GM21423 (cell line): ENCODE measurements around the gene CD46.

Experiments used
- ATAC-seq: cut with Tn5 transposase; IDR thresholded peaks from one replicate; pipeline ENCODE4 v1.9.1; 2021; ENCODE audit warnings: mild to moderate bottlenecking, moderate library complexity; ENCODE audit not compliant: unreplicated experiment

CD46 gene

DNA sequence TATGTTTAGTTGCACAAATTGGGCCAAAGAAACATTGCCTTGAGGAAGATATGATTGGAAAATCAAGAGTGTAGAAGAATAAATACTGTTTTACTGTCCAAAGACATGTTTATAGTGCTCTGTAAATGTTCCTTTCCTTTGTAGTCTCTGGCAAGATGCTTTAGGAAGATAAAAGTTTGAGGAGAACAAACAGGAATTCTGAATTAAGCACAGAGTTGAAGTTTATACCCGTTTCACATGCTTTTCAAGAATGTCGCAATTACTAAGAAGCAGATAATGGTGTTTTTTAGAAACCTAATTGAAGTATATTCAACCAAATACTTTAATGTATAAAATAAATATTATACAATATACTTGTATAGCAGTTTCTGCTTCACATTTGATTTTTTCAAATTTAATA lies 43.0 kb downstream of the CD46 start:
- no peak for ATAC-seq

DNA sequence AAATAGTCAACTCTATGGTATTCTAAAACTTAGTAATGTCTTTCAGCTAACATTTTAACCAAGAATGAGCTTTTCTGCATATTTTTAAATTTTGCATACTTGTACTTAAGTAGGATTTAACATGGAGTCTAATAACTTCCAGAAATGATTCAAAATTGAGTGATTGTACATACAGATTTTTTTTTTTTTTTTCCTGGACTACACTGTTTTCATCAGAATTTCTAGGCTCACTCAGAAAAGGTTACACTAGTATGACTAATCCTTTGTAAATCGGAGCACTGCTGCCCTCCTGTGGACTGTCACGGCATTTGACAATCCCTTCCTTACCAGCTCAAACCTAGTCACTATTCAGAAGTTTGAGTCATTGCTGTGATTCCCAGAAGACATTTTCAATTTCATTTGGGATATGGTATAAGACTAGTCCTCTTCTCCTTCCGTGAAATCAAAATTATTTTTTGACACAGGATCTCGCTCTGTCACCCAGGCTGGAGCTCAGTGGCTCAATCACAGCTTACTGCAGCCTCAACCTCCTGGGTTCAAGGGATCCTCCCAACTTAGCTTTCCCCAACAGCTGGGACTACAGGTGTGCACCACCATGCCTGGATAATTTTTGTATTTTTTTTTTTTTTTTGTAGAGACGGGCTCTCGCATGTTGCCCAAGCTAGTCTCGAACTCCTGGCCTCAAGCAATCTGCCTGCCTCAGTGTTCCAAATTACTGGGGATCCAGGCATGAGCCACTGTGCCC lies 45.5 kb downstream of the CD46 start:
- no peak for ATAC-seq

- ATAC-seq, result peak; percentile 43
Observed at GRCh38 chr1:207798847-207799246, 47.0 kb downstream of the CD46 start.

DNA sequence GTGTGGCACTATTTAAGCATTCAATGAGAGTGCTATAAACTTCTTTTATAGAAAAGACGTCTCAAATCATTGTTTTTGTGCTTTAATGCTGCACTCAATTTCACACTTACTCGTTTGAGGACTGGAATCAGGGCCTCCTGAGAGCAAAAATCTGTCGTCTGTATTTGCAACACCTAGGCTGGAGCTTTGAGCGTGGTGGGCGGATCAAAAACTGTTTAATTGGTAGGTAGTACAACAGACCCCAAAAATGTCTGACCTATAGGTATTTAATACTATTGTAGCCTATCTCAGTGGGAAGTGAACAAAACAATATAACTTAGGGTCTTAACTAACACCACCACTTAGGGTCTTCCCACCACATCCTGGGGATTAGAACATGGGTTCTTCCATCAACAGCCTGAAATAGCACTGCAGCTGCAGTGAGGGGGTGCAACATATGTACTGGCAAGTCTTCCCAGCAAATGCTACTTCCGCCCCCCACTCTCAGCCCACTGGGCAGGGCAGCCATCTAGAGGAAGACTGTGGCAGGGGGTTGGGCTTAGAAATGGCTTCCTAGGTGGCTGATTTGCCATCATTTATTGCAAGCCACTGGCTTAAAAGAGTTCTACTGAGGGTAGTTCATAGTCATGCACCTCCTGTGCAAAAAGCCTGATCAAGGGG lies 48.3 kb downstream of the CD46 start:
- no peak for ATAC-seq

DNA sequence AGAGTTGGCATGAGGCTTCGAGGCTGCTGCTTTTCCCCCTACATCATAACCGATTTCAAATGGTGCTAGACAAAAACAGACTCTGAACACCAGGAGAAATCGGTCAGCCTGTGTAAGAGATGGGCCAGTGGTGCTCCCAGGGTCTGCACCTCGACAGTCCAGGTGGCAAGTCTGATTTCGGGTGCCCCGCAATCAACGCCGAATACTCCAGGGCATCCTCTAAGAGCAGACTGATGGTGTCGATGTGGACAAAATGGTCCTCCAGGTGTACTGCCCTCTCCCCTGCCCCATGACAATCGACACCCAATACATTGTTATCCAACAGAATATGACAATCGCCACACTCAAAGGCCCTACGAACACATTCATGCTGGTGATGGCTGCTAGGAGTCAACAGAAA lies 50.0 kb downstream of the CD46 start:
- no peak for ATAC-seq

DNA sequence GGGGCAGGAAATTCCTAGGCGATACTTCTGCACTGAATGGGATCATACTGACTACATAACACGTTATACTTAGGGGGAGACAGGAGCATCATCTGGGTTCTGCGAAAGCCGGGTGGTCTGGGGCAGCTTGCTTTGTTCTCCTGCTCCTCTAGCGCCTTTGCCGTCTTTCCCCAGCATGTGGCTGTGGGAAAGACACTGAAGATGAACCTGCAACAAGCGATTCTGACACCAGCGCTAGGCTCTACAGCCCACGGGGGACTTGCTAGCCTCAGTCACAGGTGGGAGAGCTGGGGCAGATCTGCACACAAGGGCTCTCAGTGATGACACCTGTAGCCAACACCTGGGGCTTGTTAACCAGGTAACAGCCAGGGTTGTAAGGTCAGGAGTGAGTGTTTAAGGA lies 51.8 kb downstream of the CD46 start:
- no peak for ATAC-seq

GRCh38 chr1:207804721-207805468 lies 53.0 kb downstream of the CD46 start:
- no peak for ATAC-seq

GRCh38 chr1:207805841-207806421 lies 54.1 kb downstream of the CD46 start:
- ATAC-seq, result no peak

GRCh38 chr1:207806531-207807325 lies 54.9 kb downstream of the CD46 start:
- ATAC-seq, result no peak

DNA sequence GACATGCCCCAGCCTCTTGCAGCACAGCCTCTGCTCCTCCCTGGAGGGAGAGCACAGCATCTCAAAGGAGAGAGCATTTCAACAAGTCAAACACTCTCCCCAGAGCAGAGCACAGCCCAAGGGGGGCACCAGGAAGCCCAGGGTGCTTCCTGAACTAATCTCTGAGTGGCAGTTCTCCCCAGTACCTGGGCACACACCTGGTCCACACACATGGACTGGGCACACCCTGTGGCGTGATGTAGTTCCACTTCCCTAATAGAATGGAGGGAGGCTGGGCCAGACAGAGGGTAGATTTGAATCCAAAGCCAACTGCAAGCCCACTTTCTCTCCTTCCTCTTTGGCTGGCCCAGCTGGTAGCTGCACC lies 55.5 kb downstream of the CD46 start:
- ATAC-seq, result no peak

GRCh38 chr1:207807690-207808321 lies 56.0 kb downstream of the CD46 start:
- ATAC-seq, result no peak

GRCh38 chr1:207808322-207808705 lies 56.5 kb downstream of the CD46 start:
- ATAC-seq, result no peak

GRCh38 chr1:207808911-207809555 lies 57.2 kb downstream of the CD46 start:
- ATAC-seq, result no peak

DNA sequence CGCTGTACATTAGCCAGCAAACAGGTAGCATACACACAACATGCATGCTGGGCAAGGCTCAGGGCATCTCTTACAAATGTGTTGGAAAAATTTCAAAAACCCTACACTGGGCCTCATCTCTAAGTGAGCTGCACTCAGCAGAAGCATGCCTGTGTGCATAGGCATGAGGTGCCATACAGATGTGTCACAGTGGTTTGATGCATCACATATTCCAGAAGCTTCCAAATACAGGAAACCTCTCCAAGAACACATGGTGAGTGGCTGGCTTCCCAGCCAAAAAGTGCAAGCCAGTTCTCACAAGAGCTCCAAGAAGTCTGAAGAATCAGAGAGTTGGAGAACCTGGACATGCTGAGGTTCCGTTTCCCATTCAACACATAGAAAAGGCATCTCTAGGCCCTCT lies 58.3 kb downstream of the CD46 start:
- no peak for ATAC-seq

GRCh38 chr1:207810606-207811295 lies 58.9 kb downstream of the CD46 start:
- ATAC-seq, result no peak

GRCh38 chr1:207811319-207811718 lies 59.5 kb downstream of the CD46 start:
- no peak for ATAC-seq

GRCh38 chr1:207811920-207812720 lies 60.3 kb downstream of the CD46 start:
- ATAC-seq, result no peak

- no peak for ATAC-seq
Observed at GRCh38 chr1:207812778-207813511, 61.1 kb downstream of the CD46 start.
